ENCODE measurements around the gene DOCK10. TPM values are rescaled to one million over a fixed set of nuclear protein-coding genes. Genes with fewer than 3 reads are reported as not detected.

DOCK10 gene
- total and polyA plus RNA-seq, 7 donors = 3.0 to 11.4 (median 5.4) TPM

- no peak overlapping the region for H3K27ac ChIP-seq
- H3K9me3 ChIP-seq = no peaks in the 10 kb centered on the region
- no peaks in the 10 kb centered on the region for H3K27me3 ChIP-seq
- WGBS, 2 donors = 93 to 94% methylated on average over 3 of the region's 3 CpGs
- DNase-seq = no peak
- H3K36me3 ChIP-seq = no peaks in the 10 kb centered on the region
- intact Hi-C loops (cut with DNase I) = no loop called here
- H3K4me3 ChIP-seq = no peak overlapping the region
- no peaks in the 10 kb centered on the region for H3K4me1 ChIP-seq
- TF ChIP-seq POLR2AphosphoS5 (IDR thresholded peaks at IDR 0.05) (no peak), EP300 (IDR thresholded peaks at IDR 0.05) (no peak), POLR2A (IDR thresholded peaks at IDR 0.05) (no peak)
- TF ChIP-seq, protein P1, sequence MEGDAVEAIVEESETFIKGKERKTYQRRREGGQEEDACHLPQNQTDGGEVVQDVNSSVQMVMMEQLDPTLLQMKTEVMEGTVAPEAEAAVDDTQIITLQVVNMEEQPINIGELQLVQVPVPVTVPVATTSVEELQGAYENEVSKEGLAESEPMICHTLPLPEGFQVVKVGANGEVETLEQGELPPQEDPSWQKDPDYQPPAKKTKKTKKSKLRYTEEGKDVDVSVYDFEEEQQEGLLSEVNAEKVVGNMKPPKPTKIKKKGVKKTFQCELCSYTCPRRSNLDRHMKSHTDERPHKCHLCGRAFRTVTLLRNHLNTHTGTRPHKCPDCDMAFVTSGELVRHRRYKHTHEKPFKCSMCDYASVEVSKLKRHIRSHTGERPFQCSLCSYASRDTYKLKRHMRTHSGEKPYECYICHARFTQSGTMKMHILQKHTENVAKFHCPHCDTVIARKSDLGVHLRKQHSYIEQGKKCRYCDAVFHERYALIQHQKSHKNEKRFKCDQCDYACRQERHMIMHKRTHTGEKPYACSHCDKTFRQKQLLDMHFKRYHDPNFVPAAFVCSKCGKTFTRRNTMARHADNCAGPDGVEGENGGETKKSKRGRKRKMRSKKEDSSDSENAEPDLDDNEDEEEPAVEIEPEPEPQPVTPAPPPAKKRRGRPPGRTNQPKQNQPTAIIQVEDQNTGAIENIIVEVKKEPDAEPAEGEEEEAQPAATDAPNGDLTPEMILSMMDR (IDR thresholded peaks at IDR 0.05) = no peak
Observed at GRCh38 chr2:224722250-224722649, 320.0 kb downstream of the DOCK10 start.

DNA sequence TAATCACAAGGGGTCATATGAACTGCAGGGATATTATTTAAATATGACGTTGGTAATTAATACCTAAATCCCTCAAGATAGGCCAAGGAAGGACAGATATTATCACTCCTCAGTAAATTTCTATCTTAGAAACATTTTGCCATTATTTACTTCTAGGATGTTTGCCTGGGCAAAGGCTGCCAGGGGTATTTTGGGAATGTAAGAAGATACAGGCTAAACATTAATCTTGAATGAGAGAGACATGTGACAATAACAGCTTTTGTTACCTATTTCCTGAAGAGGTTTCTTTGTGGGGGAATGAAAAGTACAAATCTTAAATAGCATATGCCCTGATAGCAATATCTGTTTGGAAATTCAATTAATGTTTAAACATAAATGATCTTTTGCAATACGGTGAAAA lies 325.3 kb downstream of the DOCK10 start:
- Histone ChIP-seq H3K9me3 (no peaks in the 10 kb centered on the region), H3K27ac (no peak overlapping the region), H3K36me3 (no peaks in the 10 kb centered on the region), H3K27me3 (no peaks in the 10 kb centered on the region), H3K4me3 (no peak overlapping the region), H3K4me1 (peaks cover 0 to 5% (median 0%) of the 10 kb centered on the region in 4 donors)
- TF ChIP-seq, protein P1 (IDR thresholded peaks at IDR 0.05) = no peak
- no peak for TF ChIP-seq POLR2A (IDR thresholded peaks at IDR 0.05)
- TF ChIP-seq POLR2AphosphoS5 (IDR thresholded peaks at IDR 0.05) = no peak
- TF ChIP-seq EP300 (IDR thresholded peaks at IDR 0.05) = no peak
- intact Hi-C loops (cut with DNase I) = no loop called here
- 51 to 79% methylated on average over 2 of the region's 2 CpGs for WGBS, 2 donors
- no peak for DNase-seq

DNA sequence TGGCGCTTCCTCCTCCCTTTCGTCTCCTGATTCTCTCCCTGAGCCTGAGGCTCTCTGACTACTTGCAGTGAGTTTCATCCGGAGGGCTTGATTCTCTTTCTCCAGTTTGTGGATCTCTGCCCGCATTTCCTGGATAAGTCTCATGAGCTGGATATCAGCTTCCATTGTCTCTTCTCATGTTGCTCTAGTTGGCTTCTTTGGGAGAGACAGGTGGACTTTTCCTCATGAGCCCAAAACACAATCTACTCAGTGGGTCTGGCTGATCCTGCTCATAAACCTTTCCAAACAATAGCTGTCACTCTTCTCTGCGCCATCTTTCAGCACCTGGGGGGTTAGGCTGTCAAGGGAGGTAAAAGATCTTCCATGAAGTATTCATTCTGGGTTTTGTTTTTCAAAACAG lies 326.1 kb downstream of the DOCK10 start, which contains the start of gene CCDC195:
Gene CCDC195, minus strand, starts transcription at position 165 of the 400 bp plus-strand sequence. Its CDS starts 0 bp downstream, at position 165.
- DNase-seq = no peak
- Histone ChIP-seq H3K4me1 (peaks cover 0 to 5% (median 0%) of the 10 kb centered on the region in 4 donors), H3K36me3 (no peaks in the 10 kb centered on the region), H3K27me3 (no peaks in the 10 kb centered on the region), H3K27ac (no peak within 1 kb of the TSS), H3K4me3 (no peak within 1 kb of the TSS), H3K9me3 (no peaks in the 10 kb centered on the region)
- TF ChIP-seq EP300 (IDR thresholded peaks at IDR 0.05) (no peak), POLR2AphosphoS5 (IDR thresholded peaks at IDR 0.05) (no peak)
- TF ChIP-seq, protein P1 (IDR thresholded peaks at IDR 0.05) = no peak
- intact Hi-C loops (cut with DNase I) = no loop called here
- WGBS, 2 donors = 95 to 96% methylated on average over 5 of the region's 5 CpGs

Small RNA genes lying within 50 kb of the gene (small RNA-seq; reads per million reads assigned to genes)
- 0 reads per million in 3 donors for gene MIR4439

Data from sigmoid colon (tissue), 7 donors.